Liver (tissue), 9 donors: ENCODE results near the gene BCL3. TPM values are rescaled to one million over a fixed set of nuclear protein-coding genes. Genes with fewer than 3 reads are reported as not detected.

ENCODE experiments used
- DNase-seq: peaks from one replicate; pipeline ENCODE4 v3.0.0-alpha.2; 2017; ENCODE audit warnings: low spot score
- H3K27ac ChIP-seq, 2 donors: one replicate each; pipeline ENCODE4 v1.7.0; 2013; ENCODE audit warnings: inconsistent platforms in 2 of 2, low read length in 2 of 2, control low read depth in 1 of 2, low read depth in 1 of 2, mild to moderate bottlenecking in 1 of 2
- H3K27me3 ChIP-seq, 4 donors: one replicate each; pipeline versions ENCODE4 v1.6.1 to v1.7.0; 2013; ENCODE audit warnings: low read length in 3 of 4, inconsistent platforms in 1 of 4, mild to moderate bottlenecking in 1 of 4, moderate library complexity in 1 of 4; ENCODE audit not compliant: control insufficient read depth in 4 of 4, insufficient read depth in 4 of 4
- H3K36me3 ChIP-seq, 4 donors: one replicate each; pipeline versions ENCODE4 v1.6.1 to v1.7.0; 2013; ENCODE audit warnings: low read length in 3 of 4, mild to moderate bottlenecking in 3 of 4, low read depth in 1 of 4, moderate library complexity in 1 of 4; ENCODE audit not compliant: control insufficient read depth in 4 of 4, insufficient read depth in 3 of 4
- H3K4me1 ChIP-seq, 4 donors: one replicate each; pipeline versions ENCODE4 v1.6.1 to v1.7.0; 2013; ENCODE audit warnings: low read length in 3 of 4, mild to moderate bottlenecking in 3 of 4, moderate library complexity in 1 of 4; ENCODE audit not compliant: control insufficient read depth in 4 of 4, insufficient read depth in 4 of 4
- H3K4me3 ChIP-seq, 3 donors: one replicate each; pipeline versions ENCODE4 v1.6.1 to v1.7.0; 2013; ENCODE audit warnings: low read length in 3 of 3, control low read depth in 1 of 3, low read depth in 1 of 3, mild to moderate bottlenecking in 1 of 3
- H3K9ac ChIP-seq, 2 donors: one replicate each; pipeline ENCODE4 v1.7.0; 2013; ENCODE audit warnings: low read length in 2 of 2, mild to moderate bottlenecking in 2 of 2, moderate library complexity in 2 of 2, control low read depth in 1 of 2, low read depth in 1 of 2
- H3K9me3 ChIP-seq, 4 donors: one replicate each; pipeline versions ENCODE4 v1.6.1 to v1.7.0; 2013; ENCODE audit warnings: low read length in 3 of 4; ENCODE audit not compliant: control insufficient read depth in 4 of 4
- CTCF ChIP-seq: fragments of 150-350 bp; IDR thresholded peaks from 2 replicates; pipeline ENCODE4 v1.5.1; 2017; ENCODE audit warnings: improper control_type of control experiment, low read depth, low read length; ENCODE audit not compliant: missing input control
- EGR1 ChIP-seq, 2 donors: IDR thresholded peaks; 2 replicates each; pipeline ENCODE4 v1.6.1; 2016 to 2018; ENCODE audit warnings: antibody characterized with exemption in 2 of 2, low read depth in 2 of 2
- FOXA1 ChIP-seq: IDR thresholded peaks from 2 replicates; pipeline ENCODE4 v1.6.1; 2016; ENCODE audit warnings: antibody characterized with exemption
- FOXA2 ChIP-seq: IDR thresholded peaks from 2 replicates; pipeline ENCODE4 v1.6.1; 2016; ENCODE audit warnings: antibody characterized with exemption
- GABPA ChIP-seq, 2 donors: IDR thresholded peaks in 1 of 2; conservative IDR thresholded peaks in 1 of 2; 2 replicates each; pipeline ENCODE4 v1.6.1; 2016; ENCODE audit warnings: antibody characterized with exemption in 2 of 2, mild to moderate bottlenecking in 1 of 2, moderate library complexity in 1 of 2
- HNF4A ChIP-seq, 2 donors: conservative IDR thresholded peaks; 2 replicates each; pipeline ENCODE4 v1.6.1; 2016; ENCODE audit warnings: antibody characterized with exemption in 2 of 2, mild to moderate bottlenecking in 2 of 2
- HNF4G ChIP-seq: IDR thresholded peaks from 2 replicates; pipeline ENCODE4 v1.6.1; 2016; ENCODE audit warnings: antibody characterized with exemption
- JUND ChIP-seq, 2 donors: IDR thresholded peaks; 2 replicates each; pipeline ENCODE4 v1.6.1; 2016; ENCODE audit warnings: antibody characterized with exemption in 2 of 2
- MAX ChIP-seq: IDR thresholded peaks from 2 replicates; pipeline ENCODE4 v1.6.1; 2016; ENCODE audit warnings: antibody characterized with exemption
- NR2F2 ChIP-seq: IDR thresholded peaks from 2 replicates; pipeline ENCODE4 v1.6.1; 2016; ENCODE audit warnings: antibody characterized with exemption
- RXRA ChIP-seq, 2 donors: IDR thresholded peaks; 2 replicates each; pipeline ENCODE4 v1.6.1; 2017 to 2018; ENCODE audit warnings: antibody characterized with exemption in 2 of 2, mild to moderate bottlenecking in 1 of 2
- SP1 ChIP-seq: IDR thresholded peaks from 2 replicates; pipeline ENCODE4 v1.6.1; 2018; ENCODE audit warnings: antibody characterized with exemption, mild to moderate bottlenecking
- WGBS: extraction: QIAGEN DNeasy Blood & Tissue Kit; methylation state at CpG from one replicate; pipeline ENCODE4 v1.1.7; 2013; 5-methylcytosine and 5-hydroxymethylcytosine counted together
- polyA plus RNA-seq, 2 donors: library from polyadenylated mRNA; stranded (reverse) in 1 of 2; unstranded in 1 of 2; fragments of 200-250 nt in 1 of 2; fragments of >200 nt in 1 of 2; fragmentation: Nextera tagmentation in 1 of 2; extraction: Ambion mirVana in 1 of 2; gene quantifications; one replicate each; pipeline versions ENCODE4 v1.2.1 to v1.2.3, GENCODE V29; 2013 to 2015
- total RNA-seq, 2 donors: library from RNA; depleted of rRNA; stranded (reverse); fragments of >200 nt; gene quantifications; one replicate each; pipeline ENCODE4 v1.2.3, GENCODE V29; 2014
- TF ChIP-seq, protein P1 (sequence below): IDR thresholded peaks from 2 replicates; pipeline ENCODE4 v1.6.1; 2016; ENCODE audit warnings: antibody characterized with exemption
- TF ChIP-seq, protein P2 (sequence below): IDR thresholded peaks from 2 replicates; pipeline ENCODE4 v1.6.1; 2016; ENCODE audit warnings: antibody characterized with exemption
- TF ChIP-seq, protein P3 (sequence below): IDR thresholded peaks from 2 replicates; pipeline ENCODE4 v1.6.1; 2016; ENCODE audit warnings: antibody characterized with exemption, mild to moderate bottlenecking
- donor health status: healthy.
- donor health status: healthy.
- donor health status: healthy.
- donor health status: healthy.
- donor health status: healthy.

BCL3 gene
- total and polyA plus RNA-seq, 4 donors = 4.5 to 63.6 (median 19.7) TPM

GRCh38 chr19:44772959-44773358 lies 24.5 kb downstream of the BCL3 start:
- Histone ChIP-seq H3K4me1 (peaks cover 8 to 21% (median 14%) of the 10 kb centered on the region in 4 donors), H3K4me3 (no peak overlapping the region), H3K9ac (no peak overlapping the region), H3K27ac (peak overlapping the region in 1 of 2 donors; percentile 97), H3K9me3 (no peaks in the 10 kb centered on the region), H3K27me3 (no peaks in the 10 kb centered on the region), H3K36me3 (no peaks in the 10 kb centered on the region)
- no peak for DNase-seq
- WGBS = 73% methylated on average over 3 of the region's 3 CpGs
- TF ChIP-seq SP1 (no peak), MAX (no peak)

- TF ChIP-seq SP1 = no peak
- no peak for TF ChIP-seq CTCF
- TF ChIP-seq GABPA (IDR thresholded peaks at IDR 0.05 in 1 of 2, conservative IDR thresholded peaks at IDR 0.05 in 1 of 2) = no peak
- no peak for TF ChIP-seq JUND (IDR thresholded peaks at IDR 0.05)
- TF ChIP-seq HNF4A (conservative IDR thresholded peaks at IDR 0.05) = no peak
- TF ChIP-seq RXRA (IDR thresholded peaks at IDR 0.05) = peak in 1 of 2 donors; percentile 6
- TF ChIP-seq NR2F2 = no peak
- TF ChIP-seq FOXA2 = no peak
- H3K4me1 ChIP-seq = peaks cover 8 to 26% (median 13%) of the 10 kb centered on the region in 4 donors
- WGBS = 42% methylated on average over 6 of the region's 6 CpGs
- peaks cover 0 to 2% (median 0%) of the 10 kb centered on the region in 4 donors for H3K36me3 ChIP-seq
- no peaks in the 10 kb centered on the region for H3K9me3 ChIP-seq
- no peak overlapping the region for H3K9ac ChIP-seq
- DNase-seq = no peak
- H3K27me3 ChIP-seq = no peaks in the 10 kb centered on the region
- no peak overlapping the region for H3K4me3 ChIP-seq
- H3K27ac ChIP-seq = peak overlapping the region; percentile 43 to 61
Measured at GRCh38 chr19:44775676-44776240, 27.2 kb downstream of the BCL3 start.

- H3K27ac ChIP-seq = peak overlapping the region; percentile 29 to 38
- H3K4me3 ChIP-seq = no peak overlapping the region
- DNase-seq = no peak
- no peaks in the 10 kb centered on the region for H3K9me3 ChIP-seq
- 83% methylated on average over 23 of the region's 23 CpGs for WGBS
- no peaks in the 10 kb centered on the region for H3K27me3 ChIP-seq
- H3K4me1 ChIP-seq = peaks cover 8 to 28% (median 12%) of the 10 kb centered on the region in 4 donors
- peaks cover 0 to 3% (median 0%) of the 10 kb centered on the region in 4 donors for H3K36me3 ChIP-seq
- no peak overlapping the region for H3K9ac ChIP-seq
- no peak for TF ChIP-seq NR2F2
- TF ChIP-seq, protein P1, sequence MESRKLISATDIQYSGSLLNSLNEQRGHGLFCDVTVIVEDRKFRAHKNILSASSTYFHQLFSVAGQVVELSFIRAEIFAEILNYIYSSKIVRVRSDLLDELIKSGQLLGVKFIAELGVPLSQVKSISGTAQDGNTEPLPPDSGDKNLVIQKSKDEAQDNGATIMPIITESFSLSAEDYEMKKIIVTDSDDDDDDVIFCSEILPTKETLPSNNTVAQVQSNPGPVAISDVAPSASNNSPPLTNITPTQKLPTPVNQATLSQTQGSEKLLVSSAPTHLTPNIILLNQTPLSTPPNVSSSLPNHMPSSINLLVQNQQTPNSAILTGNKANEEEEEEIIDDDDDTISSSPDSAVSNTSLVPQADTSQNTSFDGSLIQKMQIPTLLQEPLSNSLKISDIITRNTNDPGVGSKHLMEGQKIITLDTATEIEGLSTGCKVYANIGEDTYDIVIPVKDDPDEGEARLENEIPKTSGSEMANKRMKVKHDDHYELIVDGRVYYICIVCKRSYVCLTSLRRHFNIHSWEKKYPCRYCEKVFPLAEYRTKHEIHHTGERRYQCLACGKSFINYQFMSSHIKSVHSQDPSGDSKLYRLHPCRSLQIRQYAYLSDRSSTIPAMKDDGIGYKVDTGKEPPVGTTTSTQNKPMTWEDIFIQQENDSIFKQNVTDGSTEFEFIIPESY = no peak
- no peak for TF ChIP-seq CTCF
- TF ChIP-seq HNF4G = no peak
- TF ChIP-seq, protein P2, sequence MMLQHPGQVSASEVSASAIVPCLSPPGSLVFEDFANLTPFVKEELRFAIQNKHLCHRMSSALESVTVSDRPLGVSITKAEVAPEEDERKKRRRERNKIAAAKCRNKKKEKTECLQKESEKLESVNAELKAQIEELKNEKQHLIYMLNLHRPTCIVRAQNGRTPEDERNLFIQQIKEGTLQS = no peak
- TF ChIP-seq JUND (IDR thresholded peaks at IDR 0.05) = no peak
- no peak for TF ChIP-seq GABPA (IDR thresholded peaks at IDR 0.05 in 1 of 2, conservative IDR thresholded peaks at IDR 0.05 in 1 of 2)
- no peak for TF ChIP-seq EGR1 (IDR thresholded peaks at IDR 0.05; ENCODE audit: low read depth in 2 of 2)
- no peak for TF ChIP-seq FOXA2
- TF ChIP-seq, protein P3, sequence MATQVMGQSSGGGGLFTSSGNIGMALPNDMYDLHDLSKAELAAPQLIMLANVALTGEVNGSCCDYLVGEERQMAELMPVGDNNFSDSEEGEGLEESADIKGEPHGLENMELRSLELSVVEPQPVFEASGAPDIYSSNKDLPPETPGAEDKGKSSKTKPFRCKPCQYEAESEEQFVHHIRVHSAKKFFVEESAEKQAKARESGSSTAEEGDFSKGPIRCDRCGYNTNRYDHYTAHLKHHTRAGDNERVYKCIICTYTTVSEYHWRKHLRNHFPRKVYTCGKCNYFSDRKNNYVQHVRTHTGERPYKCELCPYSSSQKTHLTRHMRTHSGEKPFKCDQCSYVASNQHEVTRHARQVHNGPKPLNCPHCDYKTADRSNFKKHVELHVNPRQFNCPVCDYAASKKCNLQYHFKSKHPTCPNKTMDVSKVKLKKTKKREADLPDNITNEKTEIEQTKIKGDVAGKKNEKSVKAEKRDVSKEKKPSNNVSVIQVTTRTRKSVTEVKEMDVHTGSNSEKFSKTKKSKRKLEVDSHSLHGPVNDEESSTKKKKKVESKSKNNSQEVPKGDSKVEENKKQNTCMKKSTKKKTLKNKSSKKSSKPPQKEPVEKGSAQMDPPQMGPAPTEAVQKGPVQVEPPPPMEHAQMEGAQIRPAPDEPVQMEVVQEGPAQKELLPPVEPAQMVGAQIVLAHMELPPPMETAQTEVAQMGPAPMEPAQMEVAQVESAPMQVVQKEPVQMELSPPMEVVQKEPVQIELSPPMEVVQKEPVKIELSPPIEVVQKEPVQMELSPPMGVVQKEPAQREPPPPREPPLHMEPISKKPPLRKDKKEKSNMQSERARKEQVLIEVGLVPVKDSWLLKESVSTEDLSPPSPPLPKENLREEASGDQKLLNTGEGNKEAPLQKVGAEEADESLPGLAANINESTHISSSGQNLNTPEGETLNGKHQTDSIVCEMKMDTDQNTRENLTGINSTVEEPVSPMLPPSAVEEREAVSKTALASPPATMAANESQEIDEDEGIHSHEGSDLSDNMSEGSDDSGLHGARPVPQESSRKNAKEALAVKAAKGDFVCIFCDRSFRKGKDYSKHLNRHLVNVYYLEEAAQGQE = no peak
- no peak for TF ChIP-seq FOXA1
- no peak for TF ChIP-seq RXRA (IDR thresholded peaks at IDR 0.05)
- TF ChIP-seq HNF4A (conservative IDR thresholded peaks at IDR 0.05) = no peak
Measured at GRCh38 chr19:44776402-44777096, 28.0 kb downstream of the BCL3 start.
